ENCODE data around the gene ZPBP.

ZPBP gene

GRCh38 chr7:50092579-50093491, at the start of gene ZPBP:
Gene ZPBP, minus strand, starts transcription at chr7:50093246. Its CDS starts 52 bp downstream, at chr7:50093194.
- Histone ChIP-seq H3K27ac (ENCODE audit: low read depth, low read length) (no peak within 1 kb of the TSS), H3K9ac (ENCODE audit: low read depth, low read length) (no peak within 1 kb of the TSS), H3K4me1 (ENCODE audit: control insufficient read depth, insufficient read depth, low read length) (peaks cover 3% of the 10 kb centered on the region; the same call in 1 of the 2 replicates), H3K4me3 (ENCODE audit: low read depth, low read length) (peak within 1 kb of the TSS; percentile 27; the same call in 1 of the 2 replicates), H3K27me3 (ENCODE audit: control insufficient read depth, insufficient read depth, low read length) (no peaks in the 10 kb centered on the region), H3K9me3 (ENCODE audit: control insufficient read depth, insufficient read depth, low read length) (no peaks in the 10 kb centered on the region), H3K36me3 (ENCODE audit: control insufficient read depth, insufficient read depth, low read length) (no peaks in the 10 kb centered on the region)

DNA sequence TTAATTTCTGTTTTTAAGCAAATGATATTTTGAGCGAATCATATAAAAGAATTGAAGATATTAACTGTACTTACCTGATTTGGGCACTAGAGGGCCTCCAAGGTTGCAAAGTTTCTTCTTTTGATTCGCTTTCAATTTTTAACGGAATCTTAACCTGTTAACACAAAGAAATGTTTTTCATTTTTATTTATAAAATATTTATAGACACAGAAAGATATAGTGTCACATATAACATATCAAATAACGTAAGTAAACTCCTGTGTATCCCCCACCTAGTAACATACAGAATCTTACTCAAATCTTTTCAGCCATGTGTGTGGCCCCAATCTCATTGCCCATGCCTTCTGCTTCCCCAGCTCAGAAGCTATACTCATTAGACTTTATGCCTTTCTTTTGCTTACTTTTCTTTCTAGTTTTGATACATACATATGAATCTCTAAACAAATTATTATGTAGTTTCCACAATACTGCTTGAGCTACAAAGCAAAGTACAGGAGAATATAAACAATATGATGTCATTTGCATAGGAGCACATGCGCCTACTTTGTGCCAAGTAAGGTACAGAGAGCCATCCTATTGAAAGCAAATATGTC, 49.5 kb upstream of the ZPBP start:
- no peaks in the 10 kb centered on the region for H3K27me3 ChIP-seq (ENCODE audit: control insufficient read depth, insufficient read depth, low read length)
- no peak overlapping the region for H3K27ac ChIP-seq (ENCODE audit: low read depth, low read length)
- H3K36me3 ChIP-seq (ENCODE audit: control insufficient read depth, insufficient read depth, low read length): no peaks in the 10 kb centered on the region
- no peaks in the 10 kb centered on the region for H3K4me1 ChIP-seq (ENCODE audit: control insufficient read depth, insufficient read depth, low read length)
- no peak overlapping the region for H3K9ac ChIP-seq (ENCODE audit: low read depth, low read length)
- H3K9me3 ChIP-seq (ENCODE audit: control insufficient read depth, insufficient read depth, low read length): no peaks in the 10 kb centered on the region
- no peak overlapping the region for H3K4me3 ChIP-seq (ENCODE audit: low read depth, low read length)

GRCh38 chr7:50141854-50142253, 48.8 kb upstream of the ZPBP start:
- no peaks in the 10 kb centered on the region for H3K4me1 ChIP-seq (ENCODE audit: control insufficient read depth, insufficient read depth, low read length)
- no peaks in the 10 kb centered on the region for H3K9me3 ChIP-seq (ENCODE audit: control insufficient read depth, insufficient read depth, low read length)
- H3K36me3 ChIP-seq (ENCODE audit: control insufficient read depth, insufficient read depth, low read length): no peaks in the 10 kb centered on the region
- H3K4me3 ChIP-seq (ENCODE audit: low read depth, low read length): no peak overlapping the region
- H3K27ac ChIP-seq (ENCODE audit: low read depth, low read length): no peak overlapping the region
- no peaks in the 10 kb centered on the region for H3K27me3 ChIP-seq (ENCODE audit: control insufficient read depth, insufficient read depth, low read length)
- H3K9ac ChIP-seq (ENCODE audit: low read depth, low read length): no peak overlapping the region

DNA sequence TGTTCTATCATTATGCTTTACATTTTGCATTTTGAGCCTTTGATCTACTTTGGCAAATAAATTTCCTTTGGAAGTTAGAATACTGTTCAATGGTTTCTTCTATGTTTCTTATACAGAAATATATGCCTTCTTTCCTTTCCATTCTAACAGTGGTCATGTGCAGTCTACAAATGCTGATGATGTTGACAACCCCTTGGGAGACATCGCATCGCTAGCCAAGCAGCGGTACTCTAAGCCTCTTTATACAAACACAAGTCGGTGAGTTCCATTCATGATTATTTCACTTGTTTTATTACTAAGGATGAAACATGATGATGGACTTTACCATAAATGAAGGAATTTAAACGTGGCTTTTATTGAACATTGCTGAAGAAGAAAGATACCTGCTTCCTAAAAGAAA, 48.1 kb upstream of the ZPBP start:
- no peaks in the 10 kb centered on the region for H3K27me3 ChIP-seq (ENCODE audit: control insufficient read depth, insufficient read depth, low read length)
- no peaks in the 10 kb centered on the region for H3K4me1 ChIP-seq (ENCODE audit: control insufficient read depth, insufficient read depth, low read length)
- H3K27ac ChIP-seq (ENCODE audit: low read depth, low read length): no peak overlapping the region
- no peak overlapping the region for H3K9ac ChIP-seq (ENCODE audit: low read depth, low read length)
- H3K4me3 ChIP-seq (ENCODE audit: low read depth, low read length): no peak overlapping the region
- no peaks in the 10 kb centered on the region for H3K9me3 ChIP-seq (ENCODE audit: control insufficient read depth, insufficient read depth, low read length)
- H3K36me3 ChIP-seq (ENCODE audit: control insufficient read depth, insufficient read depth, low read length): no peaks in the 10 kb centered on the region

- no peak overlapping the region for H3K27ac ChIP-seq (ENCODE audit: low read depth, low read length)
- H3K36me3 ChIP-seq (ENCODE audit: control insufficient read depth, insufficient read depth, low read length): no peaks in the 10 kb centered on the region
- no peaks in the 10 kb centered on the region for H3K27me3 ChIP-seq (ENCODE audit: control insufficient read depth, insufficient read depth, low read length)
- H3K4me3 ChIP-seq (ENCODE audit: low read depth, low read length): no peak overlapping the region
- H3K9me3 ChIP-seq (ENCODE audit: control insufficient read depth, insufficient read depth, low read length): no peaks in the 10 kb centered on the region
- no peaks in the 10 kb centered on the region for H3K4me1 ChIP-seq (ENCODE audit: control insufficient read depth, insufficient read depth, low read length)
- H3K9ac ChIP-seq (ENCODE audit: low read depth, low read length): no peak overlapping the region
Observed at GRCh38 chr7:50140688-50141087, 47.6 kb upstream of the ZPBP start.

DNA sequence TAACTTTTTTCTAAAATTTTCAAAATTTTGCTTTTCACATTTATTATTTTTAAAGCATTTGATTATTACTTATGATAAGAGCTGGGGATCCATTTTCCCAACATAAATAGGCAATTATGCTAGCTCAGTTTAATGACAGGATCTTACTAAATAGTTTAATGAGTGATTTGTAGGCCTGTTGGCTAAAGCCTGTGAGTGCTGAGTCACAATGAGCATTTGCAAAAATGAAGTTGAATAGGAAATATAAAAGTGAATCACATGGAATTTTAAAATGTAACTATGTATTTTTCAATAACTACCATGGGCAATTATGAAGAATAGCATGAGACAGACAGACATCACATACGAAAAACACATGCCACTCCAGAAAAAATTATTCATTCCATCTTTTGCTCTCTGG, 45.1 kb upstream of the ZPBP start:
- Histone ChIP-seq H3K36me3 (ENCODE audit: control insufficient read depth, insufficient read depth, low read length) (no peaks in the 10 kb centered on the region), H3K4me3 (ENCODE audit: low read depth, low read length) (no peak overlapping the region), H3K27me3 (ENCODE audit: control insufficient read depth, insufficient read depth, low read length) (no peaks in the 10 kb centered on the region), H3K4me1 (ENCODE audit: control insufficient read depth, insufficient read depth, low read length) (no peaks in the 10 kb centered on the region), H3K27ac (ENCODE audit: low read depth, low read length) (no peak overlapping the region), H3K9ac (ENCODE audit: low read depth, low read length) (no peak overlapping the region), H3K9me3 (ENCODE audit: control insufficient read depth, insufficient read depth, low read length) (no peaks in the 10 kb centered on the region)

DNA sequence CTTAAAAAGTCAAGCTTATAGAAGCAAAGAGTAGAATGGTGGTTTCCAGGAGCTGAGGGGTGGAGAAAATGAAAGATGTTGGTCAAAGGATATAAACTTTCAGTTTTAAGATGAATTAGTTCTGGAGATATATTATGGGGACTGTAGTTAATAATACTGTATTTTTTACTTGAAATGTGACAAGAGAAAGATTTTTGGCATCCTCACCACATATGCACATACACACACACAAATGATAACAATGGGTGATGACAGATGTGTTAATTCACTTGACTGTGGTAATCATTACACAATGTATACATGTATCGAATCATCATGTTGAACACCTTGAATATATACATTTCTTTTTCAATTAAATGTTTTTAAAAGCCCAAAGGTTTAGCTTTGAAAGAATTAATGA, 32.7 kb upstream of the ZPBP start:
- H3K9me3 ChIP-seq (ENCODE audit: control insufficient read depth, insufficient read depth, low read length): no peaks in the 10 kb centered on the region
- H3K36me3 ChIP-seq (ENCODE audit: control insufficient read depth, insufficient read depth, low read length): no peaks in the 10 kb centered on the region
- H3K4me3 ChIP-seq (ENCODE audit: low read depth, low read length): no peak overlapping the region
- no peak overlapping the region for H3K9ac ChIP-seq (ENCODE audit: low read depth, low read length)
- no peak overlapping the region for H3K27ac ChIP-seq (ENCODE audit: low read depth, low read length)
- no peaks in the 10 kb centered on the region for H3K4me1 ChIP-seq (ENCODE audit: control insufficient read depth, insufficient read depth, low read length)
- H3K27me3 ChIP-seq (ENCODE audit: control insufficient read depth, insufficient read depth, low read length): no peaks in the 10 kb centered on the region

GRCh38 chr7:50121286-50121685, 28.2 kb upstream of the ZPBP start:
- H3K9ac ChIP-seq (ENCODE audit: low read depth, low read length): no peak overlapping the region
- no peaks in the 10 kb centered on the region for H3K36me3 ChIP-seq (ENCODE audit: control insufficient read depth, insufficient read depth, low read length)
- H3K27me3 ChIP-seq (ENCODE audit: control insufficient read depth, insufficient read depth, low read length): no peaks in the 10 kb centered on the region
- H3K9me3 ChIP-seq (ENCODE audit: control insufficient read depth, insufficient read depth, low read length): no peaks in the 10 kb centered on the region
- no peak overlapping the region for H3K27ac ChIP-seq (ENCODE audit: low read depth, low read length)
- no peak overlapping the region for H3K4me3 ChIP-seq (ENCODE audit: low read depth, low read length)
- H3K4me1 ChIP-seq (ENCODE audit: control insufficient read depth, insufficient read depth, low read length): no peaks in the 10 kb centered on the region

DNA sequence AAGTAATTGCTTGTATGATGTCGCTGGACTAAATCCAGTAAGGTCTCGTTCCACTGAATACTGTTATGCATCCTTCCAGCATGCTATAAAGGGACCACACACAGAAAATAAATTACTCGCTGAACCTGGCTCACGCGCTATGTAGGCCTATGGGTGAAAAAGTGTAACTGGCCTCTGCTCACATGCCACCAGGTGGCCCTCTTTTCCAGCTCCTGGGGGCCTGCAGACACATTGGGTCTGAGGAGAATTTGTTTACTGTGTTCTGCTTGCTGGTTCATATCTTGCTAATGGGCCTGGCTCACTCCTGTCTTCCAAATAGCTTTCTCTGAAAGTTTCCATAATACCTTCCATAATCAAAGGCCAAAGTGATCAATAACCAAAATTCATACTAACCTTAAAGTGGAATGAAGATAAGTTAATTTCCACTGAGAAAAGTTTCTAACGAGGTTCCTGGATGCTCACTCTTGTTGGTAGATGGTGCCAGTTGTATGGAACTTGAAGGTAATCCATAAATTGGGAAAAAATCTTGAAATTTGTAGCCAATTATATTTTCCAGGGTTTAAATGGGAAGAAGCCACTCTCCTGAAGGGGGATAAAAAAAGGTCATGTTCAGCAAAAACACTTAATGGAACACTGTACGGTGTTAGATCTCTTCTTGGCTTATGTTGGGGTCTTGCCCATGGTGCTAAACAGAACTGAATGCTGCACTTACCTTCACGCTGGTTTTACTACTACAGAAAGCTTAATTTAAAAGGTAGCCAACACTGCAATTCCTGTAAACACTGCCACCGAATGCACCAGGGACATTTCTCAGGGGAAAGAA, 27.0 kb upstream of the ZPBP start:
- Histone ChIP-seq H3K27ac (ENCODE audit: low read depth, low read length) (no peak overlapping the region), H3K9ac (ENCODE audit: low read depth, low read length) (no peak overlapping the region), H3K27me3 (ENCODE audit: control insufficient read depth, insufficient read depth, low read length) (no peaks in the 10 kb centered on the region), H3K36me3 (ENCODE audit: control insufficient read depth, insufficient read depth, low read length) (no peaks in the 10 kb centered on the region), H3K4me1 (ENCODE audit: control insufficient read depth, insufficient read depth, low read length) (no peaks in the 10 kb centered on the region), H3K4me3 (ENCODE audit: low read depth, low read length) (no peak overlapping the region), H3K9me3 (ENCODE audit: control insufficient read depth, insufficient read depth, low read length) (no peaks in the 10 kb centered on the region)

- no peak overlapping the region for H3K4me3 ChIP-seq (ENCODE audit: low read depth, low read length)
- no peaks in the 10 kb centered on the region for H3K27me3 ChIP-seq (ENCODE audit: control insufficient read depth, insufficient read depth, low read length)
- H3K9me3 ChIP-seq (ENCODE audit: control insufficient read depth, insufficient read depth, low read length): peaks cover 7% of the 10 kb centered on the region
- no peak overlapping the region for H3K9ac ChIP-seq (ENCODE audit: low read depth, low read length)
- H3K4me1 ChIP-seq (ENCODE audit: control insufficient read depth, insufficient read depth, low read length): no peaks in the 10 kb centered on the region
- H3K27ac ChIP-seq (ENCODE audit: low read depth, low read length): no peak overlapping the region
- H3K36me3 ChIP-seq (ENCODE audit: control insufficient read depth, insufficient read depth, low read length): no peaks in the 10 kb centered on the region
Observed at GRCh38 chr7:50112250-50112649, 19.2 kb upstream of the ZPBP start.

GRCh38 chr7:50101873-50102272, 8.8 kb upstream of the ZPBP start:
- no peaks in the 10 kb centered on the region for H3K4me1 ChIP-seq (ENCODE audit: control insufficient read depth, insufficient read depth, low read length)
- no peak overlapping the region for H3K9ac ChIP-seq (ENCODE audit: low read depth, low read length)
- H3K27ac ChIP-seq (ENCODE audit: low read depth, low read length): no peak overlapping the region
- H3K9me3 ChIP-seq (ENCODE audit: control insufficient read depth, insufficient read depth, low read length): no peaks in the 10 kb centered on the region
- no peak overlapping the region for H3K4me3 ChIP-seq (ENCODE audit: low read depth, low read length)
- no peaks in the 10 kb centered on the region for H3K36me3 ChIP-seq (ENCODE audit: control insufficient read depth, insufficient read depth, low read length)
- H3K27me3 ChIP-seq (ENCODE audit: control insufficient read depth, insufficient read depth, low read length): no peaks in the 10 kb centered on the region
